ENCODE results near the gene TAB2. TPM values are rescaled to one million over a fixed set of nuclear protein-coding genes. Genes with fewer than 3 reads are reported as not detected.

The TAB2 gene
- total RNA-seq, 1 experiment from 2014 or later, result 43.6 TPM

- CTCF ChIA-PET, result no interaction called here
- BruUV-seq (replicated peaks), result no TSS peak
- H3K36me3 Mint-ChIP-seq (ENCODE audit: insufficient read depth, unreplicated experiment), result peaks cover 19% of the 10 kb centered on the region
Measured at GRCh38 chr6:149366267-149366921, 48.9 kb downstream of the TAB2 start.

GRCh38 chr6:149368065-149368464 lies 50.6 kb downstream of the TAB2 start:
- H3K36me3 Mint-ChIP-seq (ENCODE audit: insufficient read depth, unreplicated experiment), result peaks cover 18% of the 10 kb centered on the region
- TF ChIP-seq CTCF (IDR thresholded peaks at IDR 0.05; ENCODE audit: insufficient read depth in 1 of 2, low read depth in 1 of 2, low read length in 1 of 2, severe bottlenecking in 1 of 2, unreplicated experiment in 1 of 2), result no peak
- CTCF ChIA-PET, result no interaction called here

More at GRCh38 chr6:149366267-149366921, 48.9 kb downstream of the TAB2 start:
- no peak overlapping the region for H3K4me3 ChIP-seq (ENCODE audit: low read depth, low read length)
- H3K4me1 Mint-ChIP-seq (ENCODE audit: low read depth, unreplicated experiment), result peaks cover 21% of the 10 kb centered on the region
- POLR2A ChIA-PET, result no interaction called here
- H3K4me1 ChIP-seq, result peaks cover 7% of the 10 kb centered on the region; the same call in 1 of the 2 replicates
- no peaks in the 10 kb centered on the region for H3K9me3 ChIP-seq
- H3K27me3 Mint-ChIP-seq (ENCODE audit: insufficient read depth, unreplicated experiment), result no peaks in the 10 kb centered on the region
- H3K36me3 ChIP-seq (ENCODE audit: control insufficient read depth, insufficient read depth, low read length), result no peaks in the 10 kb centered on the region
- TF ChIP-seq CTCF (IDR thresholded peaks at IDR 0.05; ENCODE audit: insufficient read depth in 1 of 2, low read depth in 1 of 2, low read length in 1 of 2, severe bottlenecking in 1 of 2, unreplicated experiment in 1 of 2), result no peak
- DNase-seq, result no peak
- H3K27ac Mint-ChIP-seq (ENCODE audit: unreplicated experiment), result no peak overlapping the region
- no peak overlapping the region for H3K4me3 Mint-ChIP-seq (ENCODE audit: unreplicated experiment)
- no peaks in the 10 kb centered on the region for H3K27me3 ChIP-seq (replicated peaks; ENCODE audit: control insufficient read depth, insufficient read depth, low read length)
- intact Hi-C loops (cut with micrococcal nuclease; ENCODE audit: unreplicated experiment), result no loop called here
- H3K9me3 Mint-ChIP-seq (ENCODE audit: unreplicated experiment), result no peaks in the 10 kb centered on the region

GRCh38 chr6:149371154-149371553 lies 53.6 kb downstream of the TAB2 start:
- DNase-seq, result no peak
- no peaks in the 10 kb centered on the region for H3K27me3 Mint-ChIP-seq (ENCODE audit: insufficient read depth, unreplicated experiment)
- peaks cover 9% of the 10 kb centered on the region for H3K4me1 Mint-ChIP-seq (ENCODE audit: low read depth, unreplicated experiment)
- no peak for TF ChIP-seq CTCF (IDR thresholded peaks at IDR 0.05; ENCODE audit: insufficient read depth in 1 of 2, low read depth in 1 of 2, low read length in 1 of 2, severe bottlenecking in 1 of 2, unreplicated experiment in 1 of 2)
- Histone ChIP-seq H3K4me1 (no peaks in the 10 kb centered on the region), H3K4me3 (ENCODE audit: low read depth, low read length) (no peak overlapping the region), H3K36me3 (ENCODE audit: control insufficient read depth, insufficient read depth, low read length) (no peaks in the 10 kb centered on the region; the same call in 1 of the 2 replicates), H3K9me3 (no peaks in the 10 kb centered on the region), H3K27me3 (replicated peaks; ENCODE audit: control insufficient read depth, insufficient read depth, low read length) (no peaks in the 10 kb centered on the region)
- intact Hi-C loops (cut with micrococcal nuclease; ENCODE audit: unreplicated experiment), result no loop called here
- ChIA-PET CTCF (no interaction called here), POLR2A (no interaction called here)
- H3K27ac Mint-ChIP-seq (ENCODE audit: unreplicated experiment), result no peak overlapping the region
- peaks cover 25% of the 10 kb centered on the region for H3K36me3 Mint-ChIP-seq (ENCODE audit: insufficient read depth, unreplicated experiment)
- H3K4me3 Mint-ChIP-seq (ENCODE audit: unreplicated experiment), result no peak overlapping the region
- BruUV-seq (replicated peaks), result no TSS peak
- H3K9me3 Mint-ChIP-seq (ENCODE audit: unreplicated experiment), result no peaks in the 10 kb centered on the region

More at GRCh38 chr6:149368065-149368464, 50.6 kb downstream of the TAB2 start:
- Histone ChIP-seq H3K27me3 (replicated peaks; ENCODE audit: control insufficient read depth, insufficient read depth, low read length) (no peaks in the 10 kb centered on the region), H3K9me3 (no peaks in the 10 kb centered on the region), H3K4me3 (ENCODE audit: low read depth, low read length) (no peak overlapping the region), H3K4me1 (0 out of 2 replicates have a peak, but pooled peaks cover 3% of the 10 kb centered on the region), H3K36me3 (ENCODE audit: control insufficient read depth, insufficient read depth, low read length) (no peaks in the 10 kb centered on the region)
- H3K27me3 Mint-ChIP-seq (ENCODE audit: insufficient read depth, unreplicated experiment), result no peaks in the 10 kb centered on the region
- DNase-seq, result no peak
- H3K9me3 Mint-ChIP-seq (ENCODE audit: unreplicated experiment), result no peaks in the 10 kb centered on the region
- no peak overlapping the region for H3K4me3 Mint-ChIP-seq (ENCODE audit: unreplicated experiment)
- intact Hi-C loops (cut with micrococcal nuclease; ENCODE audit: unreplicated experiment), result no loop called here
- no TSS peak for BruUV-seq (replicated peaks)
- POLR2A ChIA-PET, result no interaction called here
- peaks cover 16% of the 10 kb centered on the region for H3K4me1 Mint-ChIP-seq (ENCODE audit: low read depth, unreplicated experiment)
- H3K27ac Mint-ChIP-seq (ENCODE audit: unreplicated experiment), result no peak overlapping the region

Measured in Caco-2 (cell line).